Muscle layer of duodenum (tissue), 2 donors: Measurements from ENCODE around the gene CBLC.

Experiments used
- H3K27ac ChIP-seq: one replicate; pipeline ENCODE4 v1.7.0; 2013; ENCODE audit warnings: mild to moderate bottlenecking, low read length
- H3K27me3 ChIP-seq: one replicate; pipeline ENCODE4 v1.7.0; 2013; ENCODE audit warnings: low read depth, mild to moderate bottlenecking, control low read depth, low read length
- H3K36me3 ChIP-seq, 2 donors: one replicate each; pipeline ENCODE4 v1.7.0; 2013; ENCODE audit warnings: low read length in 2 of 2, control low read depth in 1 of 2, mild to moderate bottlenecking in 1 of 2; ENCODE audit not compliant: insufficient read depth in 2 of 2, control insufficient read depth in 1 of 2
- H3K4me1 ChIP-seq, 2 donors: one replicate each; pipeline ENCODE4 v1.7.0; 2013; ENCODE audit warnings: low read length in 2 of 2, mild to moderate bottlenecking in 2 of 2, control low read depth in 1 of 2, moderate library complexity in 1 of 2; ENCODE audit not compliant: insufficient read depth in 2 of 2, control insufficient read depth in 1 of 2
- H3K4me3 ChIP-seq, 2 donors: one replicate each; pipeline ENCODE4 v1.7.0; 2013; ENCODE audit warnings: low read length in 2 of 2, low read depth in 1 of 2, mild to moderate bottlenecking in 1 of 2
- H3K9me3 ChIP-seq, 2 donors: one replicate each; pipeline ENCODE4 v1.7.0; 2013; ENCODE audit warnings: low read length in 2 of 2, control low read depth in 1 of 2, mild to moderate bottlenecking in 1 of 2; ENCODE audit not compliant: control insufficient read depth in 1 of 2
- donor health status: healthy.

The CBLC gene

GRCh38 chr19:44807652-44808462 lies 30.2 kb downstream of the CBLC start:
- Histone ChIP-seq H3K9me3 (no peaks in the 10 kb centered on the region), H3K36me3 (no peaks in the 10 kb centered on the region), H3K4me1 (peaks cover 0 to 21% of the 10 kb centered on the region in 2 donors), H3K27me3 (no peaks in the 10 kb centered on the region), H3K27ac (no peak overlapping the region), H3K4me3 (peak overlapping the region in 1 of 2 donors; percentile 67)

- Histone ChIP-seq H3K4me1 (peaks cover 0 to 21% of the 10 kb centered on the region in 2 donors), H3K4me3 (peak within 1 kb of the TSS; percentile 56 to 67), H3K9me3 (no peaks in the 10 kb centered on the region), H3K27ac (no peak within 1 kb of the TSS), H3K36me3 (no peaks in the 10 kb centered on the region), H3K27me3 (no peaks in the 10 kb centered on the region)
Observed at GRCh38 chr19:44808463-44809371, 31.0 kb downstream of the CBLC start, which contains the start of gene BCAM. Gene BCAM (plus strand): TSS chr19:44809103. CDS start chr19:44809125, 22 bp downstream.

- H3K9me3 ChIP-seq: no peaks in the 10 kb centered on the region
- no peaks in the 10 kb centered on the region for H3K36me3 ChIP-seq
- peaks cover 0 to 21% of the 10 kb centered on the region in 2 donors for H3K4me1 ChIP-seq
- no peaks in the 10 kb centered on the region for H3K27me3 ChIP-seq
- H3K27ac ChIP-seq: no peak overlapping the region
- H3K4me3 ChIP-seq: peak overlapping the region; percentile 56 to 67
Observed at GRCh38 chr19:44809577-44810233, 32.0 kb downstream of the CBLC start.

- peak overlapping the region in 1 of 2 donors; percentile 21 for H3K4me3 ChIP-seq
- no peak overlapping the region for H3K27ac ChIP-seq
- no peaks in the 10 kb centered on the region for H3K36me3 ChIP-seq
- H3K9me3 ChIP-seq: no peaks in the 10 kb centered on the region
- peaks cover 0 to 21% of the 10 kb centered on the region in 2 donors for H3K4me1 ChIP-seq
- H3K27me3 ChIP-seq: no peaks in the 10 kb centered on the region
Observed at GRCh38 chr19:44810234-44811121, 32.8 kb downstream of the CBLC start.

- no peak overlapping the region for H3K4me3 ChIP-seq
- no peaks in the 10 kb centered on the region for H3K27me3 ChIP-seq
- H3K36me3 ChIP-seq: no peaks in the 10 kb centered on the region
- H3K27ac ChIP-seq: no peak overlapping the region
- no peaks in the 10 kb centered on the region for H3K9me3 ChIP-seq
- peaks cover 0 to 21% of the 10 kb centered on the region in 2 donors for H3K4me1 ChIP-seq
Observed at GRCh38 chr19:44811122-44811419, 33.4 kb downstream of the CBLC start.

- Histone ChIP-seq H3K27ac (no peak overlapping the region), H3K36me3 (no peaks in the 10 kb centered on the region), H3K4me3 (no peak overlapping the region), H3K27me3 (no peaks in the 10 kb centered on the region), H3K4me1 (peaks cover 0 to 21% of the 10 kb centered on the region in 2 donors), H3K9me3 (no peaks in the 10 kb centered on the region)
Observed at GRCh38 chr19:44812142-44812718, 34.5 kb downstream of the CBLC start.

GRCh38 chr19:44813070-44813840 lies 35.6 kb downstream of the CBLC start:
- peaks cover 0 to 16% of the 10 kb centered on the region in 2 donors for H3K4me1 ChIP-seq

GRCh38 chr19:44813841-44814470 lies 36.3 kb downstream of the CBLC start:
- H3K27ac ChIP-seq: no peak overlapping the region

More at GRCh38 chr19:44813070-44813840, 35.6 kb downstream of the CBLC start:
- no peaks in the 10 kb centered on the region for H3K27me3 ChIP-seq
- no peak overlapping the region for H3K27ac ChIP-seq
- no peak overlapping the region for H3K4me3 ChIP-seq
- no peaks in the 10 kb centered on the region for H3K9me3 ChIP-seq
- no peaks in the 10 kb centered on the region for H3K36me3 ChIP-seq

GRCh38 chr19:44814517-44814916 lies 36.8 kb downstream of the CBLC start:
- no peaks in the 10 kb centered on the region for H3K36me3 ChIP-seq

More at GRCh38 chr19:44813841-44814470, 36.3 kb downstream of the CBLC start:
- H3K4me3 ChIP-seq: no peak overlapping the region
- no peaks in the 10 kb centered on the region for H3K27me3 ChIP-seq
- H3K4me1 ChIP-seq: peaks cover 0 to 11% of the 10 kb centered on the region in 2 donors
- H3K36me3 ChIP-seq: no peaks in the 10 kb centered on the region
- no peaks in the 10 kb centered on the region for H3K9me3 ChIP-seq

More at GRCh38 chr19:44814517-44814916, 36.8 kb downstream of the CBLC start:
- H3K9me3 ChIP-seq: no peaks in the 10 kb centered on the region
- no peaks in the 10 kb centered on the region for H3K27me3 ChIP-seq
- H3K4me3 ChIP-seq: no peak overlapping the region
- H3K27ac ChIP-seq: no peak overlapping the region
- H3K4me1 ChIP-seq: peaks cover 0 to 5% of the 10 kb centered on the region in 2 donors
